Measurements from ENCODE around the gene CDC42EP2. TPM values are rescaled to one million over a fixed set of nuclear protein-coding genes. Genes with fewer than 3 reads are reported as not detected.
"Not testable (repeated sequence)": the region's sequence is repeated elsewhere in the genome, so short reads cannot be mapped to it uniquely, and the experiment has no call there.

The CDC42EP2 gene
- total RNA-seq, 1 donor from 2014 or later: 3.7 TPM

GRCh38 chr11:65320386-65321075 lies 5.9 kb downstream of the CDC42EP2 start:
- DNase-seq: no peak

GRCh38 chr11:65321076-65321475 lies 6.4 kb downstream of the CDC42EP2 start:
- no peak for DNase-seq

GRCh38 chr11:65321828-65322485 lies 7.3 kb downstream of the CDC42EP2 start:
- no peak for DNase-seq

- DNase-seq: no peak
Observed at GRCh38 chr11:65323813-65324212, 9.1 kb downstream of the CDC42EP2 start.

- DNase-seq: no peak
Observed at GRCh38 chr11:65325435-65325834, 10.8 kb downstream of the CDC42EP2 start.

GRCh38 chr11:65327021-65327420 lies 12.4 kb downstream of the CDC42EP2 start:
- no peak for DNase-seq

GRCh38 chr11:65329478-65329877 lies 14.8 kb downstream of the CDC42EP2 start:
- DNase-seq: no peak

- peak; percentile 90 for DNase-seq
Observed at GRCh38 chr11:65329944-65330403, 15.3 kb downstream of the CDC42EP2 start.

DNA sequence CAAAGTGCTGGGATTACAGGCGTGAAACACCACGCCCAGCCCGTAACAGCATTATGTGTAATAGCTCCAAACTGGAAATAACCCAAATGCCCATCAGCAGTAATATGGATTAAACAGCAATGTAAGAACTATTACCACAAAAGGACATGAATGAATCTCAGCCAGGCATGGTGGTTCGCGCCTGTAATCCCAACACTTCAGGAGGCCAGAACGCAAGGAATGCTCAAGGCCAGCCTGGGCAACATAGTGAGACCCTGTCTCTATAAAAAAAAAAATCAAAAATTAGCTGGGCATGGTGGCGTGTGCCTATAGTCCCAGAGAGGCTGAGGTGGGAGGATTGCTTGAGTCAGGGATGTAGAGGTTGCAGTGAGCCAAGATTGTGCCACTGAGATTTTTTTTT lies 15.9 kb downstream of the CDC42EP2 start:
- DNase-seq: no peak

DNA sequence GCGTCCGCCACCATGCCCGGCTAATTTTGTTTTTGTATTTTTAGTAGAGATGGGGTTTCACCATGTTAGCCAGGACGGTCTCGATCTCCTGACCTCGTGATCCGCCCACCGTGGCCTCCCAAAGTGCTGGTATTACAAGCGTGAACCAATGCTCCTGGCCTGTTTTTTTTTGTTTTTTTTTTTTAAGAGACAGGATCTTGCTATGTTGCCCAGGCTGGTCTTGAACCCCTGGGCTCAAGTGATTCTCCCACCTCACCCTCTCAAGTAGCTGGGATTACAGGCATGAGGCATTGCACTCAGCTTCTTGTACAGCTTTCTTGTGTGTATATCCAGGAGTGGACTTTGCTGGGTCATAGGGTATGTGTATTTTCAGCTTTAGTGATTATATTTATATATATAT lies 17.9 kb downstream of the CDC42EP2 start:
- DNase-seq: not testable (repeated sequence)

- no peak for DNase-seq
Observed at GRCh38 chr11:65334696-65335295, 20.1 kb downstream of the CDC42EP2 start.

DNA sequence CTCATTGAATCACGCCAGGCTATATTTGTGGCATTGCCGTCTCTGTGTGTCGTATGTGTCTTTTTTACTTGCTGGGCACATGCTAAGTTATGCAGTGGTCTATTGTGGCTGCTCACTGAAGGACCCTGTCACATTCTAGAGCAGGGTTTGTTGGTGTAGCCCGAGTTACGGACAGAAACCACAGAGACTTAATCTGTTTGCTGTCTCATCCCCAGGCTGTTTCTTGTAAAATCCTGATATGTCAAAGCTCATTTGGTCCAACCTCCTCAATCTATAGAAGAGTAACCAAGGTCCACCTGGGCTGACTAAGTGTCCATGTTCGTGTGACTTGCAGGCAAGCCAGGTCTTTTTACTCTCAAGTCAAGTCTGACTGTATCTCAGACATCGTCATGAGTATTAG lies 24.0 kb downstream of the CDC42EP2 start:
- DNase-seq: no peak

GRCh38 chr11:65340226-65340625 lies 25.6 kb downstream of the CDC42EP2 start:
- no peak for DNase-seq

- no peak for DNase-seq
Observed at GRCh38 chr11:65341856-65342255, 27.2 kb downstream of the CDC42EP2 start.

GRCh38 chr11:65351511-65351910 lies 36.8 kb downstream of the CDC42EP2 start:
- no peak for DNase-seq

GRCh38 chr11:65352783-65353182 lies 38.1 kb downstream of the CDC42EP2 start:
- no peak for DNase-seq

- DNase-seq: no peak
Observed at GRCh38 chr11:65353376-65353775, 38.7 kb downstream of the CDC42EP2 start.

DNA sequence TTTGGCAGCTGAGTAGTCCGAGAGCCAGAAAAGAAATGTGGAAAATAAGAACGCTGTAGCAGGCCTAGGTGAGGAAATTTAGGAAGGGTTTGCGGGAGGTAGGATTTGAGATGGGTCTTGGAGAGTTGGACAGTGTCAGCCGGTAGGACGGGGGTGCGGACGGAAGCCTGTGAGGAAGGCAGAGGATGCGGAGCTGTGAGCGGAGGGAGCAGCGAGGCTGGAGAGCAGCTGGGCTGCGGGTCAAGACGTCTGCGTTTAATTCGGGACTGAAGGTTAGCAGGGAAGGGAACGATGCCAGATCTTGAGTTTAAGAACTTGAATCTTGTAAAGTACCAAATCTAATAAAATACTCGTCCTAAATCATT lies 39.2 kb downstream of the CDC42EP2 start:
- no peak for DNase-seq

DNA sequence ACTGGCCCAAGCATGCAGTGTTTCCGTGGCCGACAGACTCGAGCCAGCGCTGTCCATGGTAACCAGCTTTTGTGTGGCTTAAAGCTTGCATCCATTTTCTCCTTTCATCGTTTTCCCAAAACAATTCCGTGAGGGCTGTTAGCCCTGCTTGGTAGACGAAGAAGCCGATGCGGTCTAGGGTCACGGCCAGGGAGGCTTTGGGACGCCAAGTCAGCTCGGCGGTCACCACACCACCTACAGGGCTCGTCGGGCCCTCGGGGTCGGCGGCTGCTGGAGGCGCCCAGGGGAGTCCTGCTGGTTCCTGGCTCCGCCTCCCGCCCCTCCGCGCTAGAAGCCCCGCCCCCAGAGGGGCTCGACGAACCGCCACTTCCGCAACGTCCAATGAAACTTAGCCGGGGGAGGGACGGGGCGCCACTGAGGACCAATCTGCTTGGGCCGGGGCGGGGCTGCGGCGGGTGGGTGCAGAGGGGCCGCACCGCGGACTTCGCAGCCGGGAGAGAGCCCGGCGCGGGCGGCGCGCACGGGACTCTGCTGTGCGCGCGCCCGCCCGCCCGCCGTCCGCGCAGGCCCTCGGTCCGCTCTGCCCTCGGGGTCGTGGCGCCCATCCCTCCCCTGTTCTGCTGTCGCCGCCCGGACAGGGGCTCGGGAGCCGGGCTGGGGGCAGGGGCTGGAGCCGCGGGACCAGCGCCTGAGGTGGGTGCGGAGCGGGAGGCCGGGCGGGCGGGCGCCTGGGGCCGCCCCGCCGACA lies 39.8 kb downstream of the CDC42EP2 start, which contains the start of gene TIGD3:
Gene TIGD3 (plus strand): TSS at position 487 of the 748 bp plus-strand sequence. CDS start 1,058 bp downstream, outside the sequence.
- DNase-seq: peak; percentile 88

GRCh38 chr11:65355013-65355775 lies 40.5 kb downstream of the CDC42EP2 start:
- no peak for DNase-seq

DNA sequence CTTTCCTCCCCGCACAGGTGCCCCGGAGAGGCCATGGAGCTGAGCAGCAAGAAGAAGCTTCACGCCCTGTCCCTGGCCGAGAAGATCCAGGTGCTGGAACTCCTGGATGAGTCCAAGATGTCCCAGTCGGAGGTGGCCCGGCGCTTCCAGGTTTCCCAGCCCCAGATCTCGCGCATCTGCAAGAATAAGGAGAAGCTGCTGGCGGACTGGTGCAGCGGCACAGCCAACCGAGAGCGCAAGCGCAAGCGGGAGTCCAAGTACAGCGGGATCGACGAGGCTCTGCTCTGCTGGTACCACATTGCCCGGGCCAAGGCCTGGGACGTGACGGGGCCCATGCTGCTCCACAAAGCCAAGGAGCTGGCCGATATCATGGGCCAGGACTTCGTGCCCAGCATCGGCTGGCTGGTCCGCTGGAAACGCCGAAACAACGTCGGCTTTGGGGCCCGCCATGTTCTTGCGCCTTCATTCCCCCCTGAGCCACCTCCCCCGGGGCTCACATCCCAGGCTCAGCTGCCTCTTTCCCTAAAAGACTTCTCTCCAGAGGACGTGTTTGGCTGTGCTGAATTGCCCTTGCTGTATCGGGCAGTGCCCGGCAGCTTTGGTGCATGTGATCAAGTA lies 41.2 kb downstream of the CDC42EP2 start:
- no peak for DNase-seq

Measured in skin of body (tissue), 2 donors.